K562 (cell line): ENCODE measurements around the gene TERB1. TPM values are rescaled to one million over a fixed set of nuclear protein-coding genes. Genes with fewer than 3 reads are reported as not detected.
A peak's percentile ranks its signal among the peaks of the same experiment; 100 is the strongest.

Experiments used
- ADNP ChIP-seq: fragments of 200-800 bp; sonication (Bioruptor generic); IDR thresholded peaks from 2 replicates; pipeline ENCODE4 v1.6.1; 2016; ENCODE audit warnings: missing genetic modification characterization, missing compliant biosample characterization
- GABPA ChIP-seq: fragments of 200-800 bp; sonication (Bioruptor generic); conservative IDR thresholded peaks from 2 replicates; pipeline ENCODE4 v1.6.1; 2016; ENCODE audit warnings: low read depth, missing genetic modification characterization, missing compliant biosample characterization
- HDAC2 ChIP-seq: fragments of 450-650 bp; IDR thresholded peaks from 2 replicates; pipeline ENCODE4 v1.6.1; 2016; ENCODE audit warnings: mild to moderate bottlenecking
- HOXB6 ChIP-seq: fragments of 250-450 bp; sonication (Bioruptor Pico); IDR thresholded peaks from 2 replicates; pipeline ENCODE4 v1.5.1; 2022; ENCODE audit warnings: mild to moderate bottlenecking, borderline replicate concordance
- RBM22 ChIP-seq: fragments of 200-400 bp; formaldehyde crosslinking; IDR thresholded peaks from 2 replicates; pipeline ENCODE4 v1.6.1; 2018; ENCODE audit warnings: low read length, low read depth; ENCODE audit not compliant: poor library complexity, severe bottlenecking
- SRSF3 ChIP-seq: fragments of 200-400 bp; formaldehyde crosslinking; IDR thresholded peaks from 2 replicates; pipeline ENCODE4 v1.6.1; 2016; ENCODE audit warnings: mild to moderate bottlenecking, low read length, moderate library complexity; ENCODE audit not compliant: insufficient read depth
- TAL1 ChIP-seq: fragments of 450-650 bp; IDR thresholded peaks from 2 replicates; pipeline ENCODE4 v1.6.1; 2016; ENCODE audit warnings: mild to moderate bottlenecking
- TCF3 ChIP-seq: sonication (generic); formaldehyde crosslinking; IDR thresholded peaks from 2 replicates; pipeline ENCODE4 v1.4.0; 2020; ENCODE audit warnings: mild to moderate bottlenecking, missing genetic modification reagents
- ZNF311 ChIP-seq: fragments of 250-450 bp; sonication (Bioruptor Pico); IDR thresholded peaks from 2 replicates; pipeline ENCODE4 v1.4.0; 2020; ENCODE audit warnings: mild to moderate bottlenecking, moderate library complexity
- polyA plus RNA-seq, 8 experiments: library from polyadenylated mRNA; depleted of rRNA in 4 of 8; stranded (reverse) in 5 of 8; unstranded in 3 of 8; fragments of >200 nt; fragmentation: Nextera tagmentation in 2 of 8; fragmentation: Illumina TruSeq in 1 of 8; extraction: Ambion mirVana in 2 of 8; extraction: Trizol in 1 of 8; gene quantifications; 2 replicates each; pipeline versions ENCODE4 v1.2.1 to v1.2.3, GENCODE V29; 2011 to 2014; ENCODE audit warnings: inconsistent platforms in 1 of 8, missing spikeins in 1 of 8
- total RNA-seq, 7 experiments: library from RNA; depleted of rRNA in 6 of 7; stranded (reverse); fragments of >200 nt in 6 of 7; fragmentation: Illumina TruSeq in 2 of 7; extraction: Trizol in 2 of 7; gene quantifications; 2 replicates each; pipeline versions ENCODE4 v1.2.1 to v1.2.3, GENCODE V29; 2011 to 2021; ENCODE audit warnings: low replicate concordance in 1 of 7
- TF ChIP-seq, protein P1 (sequence below): fragments of 450-650 bp; IDR thresholded peaks from 2 replicates; pipeline ENCODE4 v1.7.0; 2016; ENCODE audit warnings: borderline replicate concordance
- TF ChIP-seq, protein P2 (sequence below): IDR thresholded peaks from 3 replicates; pipeline ENCODE4 v1.6.1; 2011; ENCODE audit warnings: borderline replicate concordance, mild to moderate bottlenecking, moderate library complexity; ENCODE audit not compliant: insufficient read length; ENCODE audit errors: extremely low read depth
- TF ChIP-seq, protein P3 (sequence below), 2 experiments: fragments of 250-450 bp in 1 of 2; fragments of 450-650 bp in 1 of 2; sonication (Bioruptor Pico) in 1 of 2; IDR thresholded peaks; 2 replicates each; pipeline versions ENCODE4 v1.6.1 to v1.8.0; 2016 to 2021; ENCODE audit warnings: mild to moderate bottlenecking in 2 of 2, moderate library complexity in 2 of 2, missing compliant biosample characterization in 1 of 2, missing genetic modification characterization in 1 of 2
- TF ChIP-seq, protein P4 (sequence below), 2 experiments: fragments of 450-650 bp in 1 of 2; IDR thresholded peaks; 2 replicates each; pipeline ENCODE4 v1.6.1; 2011 to 2017; ENCODE audit warnings: low read depth in 2 of 2, antibody characterized with exemption in 1 of 2, borderline replicate concordance in 1 of 2, low read length in 1 of 2, mild to moderate bottlenecking in 1 of 2, mixed read lengths in 1 of 2; ENCODE audit not compliant: control insufficient read depth in 1 of 2
- TF ChIP-seq, protein P5 (sequence below): fragments of 450-650 bp; conservative IDR thresholded peaks from 2 replicates; pipeline ENCODE4 v1.6.1; 2016; ENCODE audit warnings: missing genetic modification characterization, low read depth, mild to moderate bottlenecking, missing compliant biosample characterization, moderate library complexity

The TERB1 gene
- total and polyA plus RNA-seq, 9 of the 15 experiments (the other 6 are each of a cell fraction or from before 2014, with no cell fraction given) = not detected

DNA sequence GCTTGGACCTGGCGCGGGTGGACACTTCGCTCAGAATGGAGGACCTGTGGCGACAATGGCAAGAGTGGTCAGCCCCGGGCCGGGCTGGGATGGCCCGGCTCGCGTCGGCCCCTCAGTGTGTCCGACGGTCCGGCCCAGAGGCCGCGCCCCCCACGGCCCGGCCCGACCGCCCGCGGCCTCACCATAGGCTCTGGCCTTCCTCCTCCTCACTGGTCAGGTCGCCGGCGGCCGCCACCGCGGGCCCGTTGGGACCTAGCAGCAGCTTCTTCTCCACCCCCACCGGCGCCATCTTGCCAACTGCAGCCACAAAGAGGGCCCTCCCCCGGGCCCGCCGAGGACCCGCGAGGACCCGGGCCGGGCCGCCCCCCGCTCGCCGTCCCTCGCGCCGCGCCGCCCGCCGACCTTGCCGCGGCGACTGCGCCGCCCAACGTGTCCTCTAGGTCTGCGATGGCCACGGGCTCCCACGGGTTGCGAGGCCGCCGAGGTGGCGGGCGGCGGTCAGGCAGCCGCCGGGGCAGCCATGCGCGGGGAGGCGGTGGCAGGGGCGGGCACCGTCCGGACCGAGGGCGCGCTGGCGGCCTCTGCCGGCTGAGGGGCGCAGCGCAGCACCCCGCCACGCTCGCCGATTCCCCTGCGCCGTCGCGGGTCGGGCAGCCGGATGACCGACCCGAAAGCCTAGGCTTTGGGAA lies 49.9 kb downstream of the TERB1 start, which contains the start of gene DYNC1LI2 (continued):
- TF ChIP-seq, protein P1, sequence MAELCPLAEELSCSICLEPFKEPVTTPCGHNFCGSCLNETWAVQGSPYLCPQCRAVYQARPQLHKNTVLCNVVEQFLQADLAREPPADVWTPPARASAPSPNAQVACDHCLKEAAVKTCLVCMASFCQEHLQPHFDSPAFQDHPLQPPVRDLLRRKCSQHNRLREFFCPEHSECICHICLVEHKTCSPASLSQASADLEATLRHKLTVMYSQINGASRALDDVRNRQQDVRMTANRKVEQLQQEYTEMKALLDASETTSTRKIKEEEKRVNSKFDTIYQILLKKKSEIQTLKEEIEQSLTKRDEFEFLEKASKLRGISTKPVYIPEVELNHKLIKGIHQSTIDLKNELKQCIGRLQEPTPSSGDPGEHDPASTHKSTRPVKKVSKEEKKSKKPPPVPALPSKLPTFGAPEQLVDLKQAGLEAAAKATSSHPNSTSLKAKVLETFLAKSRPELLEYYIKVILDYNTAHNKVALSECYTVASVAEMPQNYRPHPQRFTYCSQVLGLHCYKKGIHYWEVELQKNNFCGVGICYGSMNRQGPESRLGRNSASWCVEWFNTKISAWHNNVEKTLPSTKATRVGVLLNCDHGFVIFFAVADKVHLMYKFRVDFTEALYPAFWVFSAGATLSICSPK = no peak
- TF ChIP-seq, protein P2, sequence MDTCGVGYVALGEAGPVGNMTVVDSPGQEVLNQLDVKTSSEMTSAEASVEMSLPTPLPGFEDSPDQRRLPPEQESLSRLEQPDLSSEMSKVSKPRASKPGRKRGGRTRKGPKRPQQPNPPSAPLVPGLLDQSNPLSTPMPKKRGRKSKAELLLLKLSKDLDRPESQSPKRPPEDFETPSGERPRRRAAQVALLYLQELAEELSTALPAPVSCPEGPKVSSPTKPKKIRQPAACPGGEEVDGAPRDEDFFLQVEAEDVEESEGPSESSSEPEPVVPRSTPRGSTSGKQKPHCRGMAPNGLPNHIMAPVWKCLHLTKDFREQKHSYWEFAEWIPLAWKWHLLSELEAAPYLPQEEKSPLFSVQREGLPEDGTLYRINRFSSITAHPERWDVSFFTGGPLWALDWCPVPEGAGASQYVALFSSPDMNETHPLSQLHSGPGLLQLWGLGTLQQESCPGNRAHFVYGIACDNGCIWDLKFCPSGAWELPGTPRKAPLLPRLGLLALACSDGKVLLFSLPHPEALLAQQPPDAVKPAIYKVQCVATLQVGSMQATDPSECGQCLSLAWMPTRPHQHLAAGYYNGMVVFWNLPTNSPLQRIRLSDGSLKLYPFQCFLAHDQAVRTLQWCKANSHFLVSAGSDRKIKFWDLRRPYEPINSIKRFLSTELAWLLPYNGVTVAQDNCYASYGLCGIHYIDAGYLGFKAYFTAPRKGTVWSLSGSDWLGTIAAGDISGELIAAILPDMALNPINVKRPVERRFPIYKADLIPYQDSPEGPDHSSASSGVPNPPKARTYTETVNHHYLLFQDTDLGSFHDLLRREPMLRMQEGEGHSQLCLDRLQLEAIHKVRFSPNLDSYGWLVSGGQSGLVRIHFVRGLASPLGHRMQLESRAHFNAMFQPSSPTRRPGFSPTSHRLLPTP = no peak
- TF ChIP-seq, protein P3, sequence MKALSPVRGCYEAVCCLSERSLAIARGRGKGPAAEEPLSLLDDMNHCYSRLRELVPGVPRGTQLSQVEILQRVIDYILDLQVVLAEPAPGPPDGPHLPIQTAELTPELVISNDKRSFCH (CRISPR knock-in tag; IDR thresholded peaks at IDR 0.05) = no peak
- TF ChIP-seq, protein P3 (tag; IDR thresholded peaks at IDR 0.05) = peak; percentile 80
- TF ChIP-seq TAL1 (no peak), ADNP (tag) (no peak), HDAC2 (no peak), TCF3 (no peak), ZNF311 (CRISPR knock-in tag) (no peak), GABPA (tag) (no peak), HOXB6 (no peak), SRSF3 (no peak), RBM22 (no peak)
- TF ChIP-seq, protein P4, sequence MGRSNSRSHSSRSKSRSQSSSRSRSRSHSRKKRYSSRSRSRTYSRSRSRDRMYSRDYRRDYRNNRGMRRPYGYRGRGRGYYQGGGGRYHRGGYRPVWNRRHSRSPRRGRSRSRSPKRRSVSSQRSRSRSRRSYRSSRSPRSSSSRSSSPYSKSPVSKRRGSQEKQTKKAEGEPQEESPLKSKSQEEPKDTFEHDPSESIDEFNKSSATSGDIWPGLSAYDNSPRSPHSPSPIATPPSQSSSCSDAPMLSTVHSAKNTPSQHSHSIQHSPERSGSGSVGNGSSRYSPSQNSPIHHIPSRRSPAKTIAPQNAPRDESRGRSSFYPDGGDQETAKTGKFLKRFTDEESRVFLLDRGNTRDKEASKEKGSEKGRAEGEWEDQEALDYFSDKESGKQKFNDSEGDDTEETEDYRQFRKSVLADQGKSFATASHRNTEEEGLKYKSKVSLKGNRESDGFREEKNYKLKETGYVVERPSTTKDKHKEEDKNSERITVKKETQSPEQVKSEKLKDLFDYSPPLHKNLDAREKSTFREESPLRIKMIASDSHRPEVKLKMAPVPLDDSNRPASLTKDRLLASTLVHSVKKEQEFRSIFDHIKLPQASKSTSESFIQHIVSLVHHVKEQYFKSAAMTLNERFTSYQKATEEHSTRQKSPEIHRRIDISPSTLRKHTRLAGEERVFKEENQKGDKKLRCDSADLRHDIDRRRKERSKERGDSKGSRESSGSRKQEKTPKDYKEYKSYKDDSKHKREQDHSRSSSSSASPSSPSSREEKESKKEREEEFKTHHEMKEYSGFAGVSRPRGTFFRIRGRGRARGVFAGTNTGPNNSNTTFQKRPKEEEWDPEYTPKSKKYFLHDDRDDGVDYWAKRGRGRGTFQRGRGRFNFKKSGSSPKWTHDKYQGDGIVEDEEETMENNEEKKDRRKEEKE (IDR thresholded peaks at IDR 0.05; ENCODE audit: borderline replicate concordance in 1 of 2, control insufficient read depth in 1 of 2, low read depth in 2 of 2, low read length in 1 of 2) = 0 out of 4 replicates have a peak, but pooled peaks of 1 of the 2 experiments have one; percentile 63
- TF ChIP-seq, protein P5, sequence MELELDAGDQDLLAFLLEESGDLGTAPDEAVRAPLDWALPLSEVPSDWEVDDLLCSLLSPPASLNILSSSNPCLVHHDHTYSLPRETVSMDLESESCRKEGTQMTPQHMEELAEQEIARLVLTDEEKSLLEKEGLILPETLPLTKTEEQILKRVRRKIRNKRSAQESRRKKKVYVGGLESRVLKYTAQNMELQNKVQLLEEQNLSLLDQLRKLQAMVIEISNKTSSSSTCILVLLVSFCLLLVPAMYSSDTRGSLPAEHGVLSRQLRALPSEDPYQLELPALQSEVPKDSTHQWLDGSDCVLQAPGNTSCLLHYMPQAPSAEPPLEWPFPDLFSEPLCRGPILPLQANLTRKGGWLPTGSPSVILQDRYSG = no peak
